ENCODE data around the gene AMPD1. TPM values are rescaled to one million over a fixed set of nuclear protein-coding genes. Genes with fewer than 3 reads are reported as not detected.

Gene AMPD1
- total RNA-seq, 2 experiments from 2014 or later, result not detected

DNA sequence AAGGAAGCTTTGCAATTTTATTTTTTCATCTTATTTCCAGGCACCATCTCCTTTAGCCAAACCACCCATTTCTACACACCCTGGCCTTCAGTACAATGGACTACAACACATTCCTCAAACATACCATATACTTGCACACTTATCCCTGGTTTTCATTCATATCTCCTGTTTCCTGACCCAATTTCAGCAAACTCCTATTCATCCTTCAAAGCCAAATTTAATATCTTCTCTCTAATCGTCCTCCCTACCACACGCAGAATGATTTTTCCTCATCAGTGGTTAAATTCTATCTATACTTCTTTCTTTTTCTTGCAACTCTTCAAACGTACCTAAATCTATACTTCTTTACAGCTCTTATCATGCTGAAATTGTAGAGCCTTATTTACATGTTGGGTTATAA, 28.4 kb downstream of the AMPD1 start:
- DNase-seq, result no peak
- Mint-ChIP-seq H3K4me1 (peaks cover 10% of the 10 kb centered on the region), H3K36me3 (ENCODE audit: low read depth) (no peaks in the 10 kb centered on the region), H3K27me3 (peaks cover 16% of the 10 kb centered on the region), H3K9me3 (no peaks in the 10 kb centered on the region), H3K4me3 (no peak overlapping the region), H3K27ac (no peak overlapping the region)
- POLR2A ChIA-PET, result no interaction called here
- CTCF ChIA-PET, result no interaction called here

DNA sequence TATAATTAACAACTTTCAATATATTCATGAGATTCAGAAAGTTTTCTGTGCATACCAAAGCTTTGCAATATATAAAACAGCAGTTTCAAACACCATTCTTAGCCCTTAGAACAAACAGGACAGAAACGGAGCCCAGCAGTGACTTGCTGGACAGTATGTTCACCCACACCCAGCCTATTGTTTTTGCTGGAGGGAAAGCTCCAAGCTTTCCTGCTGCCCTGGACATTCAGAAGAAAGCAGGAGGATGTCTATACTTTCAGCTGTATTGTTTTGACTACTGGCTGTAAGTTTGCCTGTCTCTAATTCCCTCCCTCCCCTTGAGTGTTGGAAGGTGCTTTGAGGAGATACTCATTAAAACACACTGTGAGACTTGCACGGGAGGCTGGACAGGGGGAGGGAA, 35.1 kb downstream of the AMPD1 start:
- no peaks in the 10 kb centered on the region for H3K9me3 Mint-ChIP-seq
- DNase-seq, result no peak
- ChIA-PET POLR2A (interaction anchor here (1.1 kb wide), 1 partner anchor 9 kb away, joined by 3 read pairs; no protein-coding TSS in a partner anchor), CTCF (interaction anchor here (1.6 kb wide), 1 partner anchor 9 kb away, joined by 6 read pairs; the partner anchor contains the start of gene DENND2C)
- H3K4me3 Mint-ChIP-seq, result no peak overlapping the region
- H3K27ac Mint-ChIP-seq, result no peak overlapping the region
- no peaks in the 10 kb centered on the region for H3K36me3 Mint-ChIP-seq (ENCODE audit: low read depth)
- H3K27me3 Mint-ChIP-seq, result peaks cover 27% of the 10 kb centered on the region
- H3K4me1 Mint-ChIP-seq, result no peaks in the 10 kb centered on the region

DNA sequence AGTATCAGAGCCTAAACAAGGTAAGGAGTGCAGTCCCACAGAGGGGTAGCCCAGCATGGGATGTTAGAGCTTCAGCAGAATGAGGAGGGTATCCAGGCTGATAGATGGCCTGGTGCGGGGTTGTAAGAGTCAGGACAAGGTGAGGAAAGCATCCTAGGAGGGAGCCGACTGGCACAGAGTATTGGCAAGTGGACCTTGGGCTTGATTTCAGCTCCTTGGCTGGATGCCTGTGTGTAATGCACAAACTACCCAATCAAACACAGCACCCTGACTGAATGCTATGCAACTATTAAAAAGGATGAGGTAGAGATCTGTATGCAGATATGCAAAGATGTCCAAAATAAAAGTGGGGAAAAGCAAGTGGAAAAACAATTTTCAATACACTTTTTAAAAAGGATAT, 43.5 kb downstream of the AMPD1 start:
- CTCF ChIA-PET, result no interaction called here
- H3K27ac Mint-ChIP-seq, result no peak overlapping the region
- POLR2A ChIA-PET, result no interaction called here
- no peak overlapping the region for H3K4me3 Mint-ChIP-seq
- H3K9me3 Mint-ChIP-seq, result no peaks in the 10 kb centered on the region
- H3K27me3 Mint-ChIP-seq, result no peaks in the 10 kb centered on the region
- no peaks in the 10 kb centered on the region for H3K4me1 Mint-ChIP-seq
- no peak for DNase-seq
- no peaks in the 10 kb centered on the region for H3K36me3 Mint-ChIP-seq (ENCODE audit: low read depth)

DNA sequence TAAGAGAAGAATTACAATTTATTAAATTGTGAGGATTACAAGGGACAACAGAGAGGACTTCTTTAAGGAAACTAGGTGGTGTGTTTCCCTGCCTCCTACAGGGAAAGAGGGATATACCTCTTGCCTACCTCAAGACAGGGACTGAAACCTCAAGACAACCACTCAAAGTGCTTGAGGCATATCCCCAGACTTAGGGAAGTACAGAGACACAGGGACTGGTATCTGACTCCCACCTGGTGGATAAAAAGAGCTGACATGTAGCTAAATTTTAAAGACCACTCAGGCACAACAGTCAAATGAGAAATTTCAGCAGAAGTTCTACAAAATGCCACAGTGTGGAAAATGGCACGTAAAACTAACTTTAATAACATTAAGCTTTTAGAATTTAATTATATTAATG, 46.8 kb downstream of the AMPD1 start:
- Mint-ChIP-seq H3K27ac (no peak overlapping the region), H3K36me3 (ENCODE audit: low read depth) (no peaks in the 10 kb centered on the region), H3K4me3 (no peak overlapping the region), H3K27me3 (peaks cover 2% of the 10 kb centered on the region), H3K9me3 (no peaks in the 10 kb centered on the region), H3K4me1 (no peaks in the 10 kb centered on the region)
- ChIA-PET CTCF (interaction anchor here (1.6 kb wide), 1 partner anchor 20 kb away, joined by 4 read pairs; no protein-coding TSS in a partner anchor), POLR2A (no interaction called here)
- no peak for DNase-seq

DNA sequence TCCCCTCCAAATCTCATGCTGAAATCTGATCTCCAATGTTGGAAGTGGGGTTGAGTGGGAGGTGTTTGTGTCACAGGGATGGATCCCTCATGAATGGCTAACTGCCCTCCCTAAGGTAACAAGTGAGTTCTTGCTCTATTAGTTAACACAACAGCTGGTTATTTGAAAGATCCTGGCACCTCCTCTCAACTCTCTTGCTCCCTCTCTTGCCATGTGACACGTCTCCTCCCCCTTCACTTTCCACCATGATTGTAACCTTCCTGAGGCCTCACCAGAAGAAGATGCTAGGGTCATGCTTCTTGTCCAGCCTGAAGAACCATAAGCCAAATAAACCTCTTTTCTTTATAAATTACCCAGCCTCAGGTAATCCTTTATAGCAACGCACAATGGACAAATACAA, 54.0 kb downstream of the AMPD1 start:
- CTCF ChIA-PET, result no interaction called here
- H3K36me3 Mint-ChIP-seq (ENCODE audit: low read depth), result no peaks in the 10 kb centered on the region
- POLR2A ChIA-PET, result no interaction called here
- DNase-seq, result no peak
- H3K4me3 Mint-ChIP-seq, result no peak overlapping the region
- H3K27me3 Mint-ChIP-seq, result peaks cover 25% of the 10 kb centered on the region
- H3K9me3 Mint-ChIP-seq, result no peaks in the 10 kb centered on the region
- H3K27ac Mint-ChIP-seq, result no peak overlapping the region
- no peaks in the 10 kb centered on the region for H3K4me1 Mint-ChIP-seq

DNA sequence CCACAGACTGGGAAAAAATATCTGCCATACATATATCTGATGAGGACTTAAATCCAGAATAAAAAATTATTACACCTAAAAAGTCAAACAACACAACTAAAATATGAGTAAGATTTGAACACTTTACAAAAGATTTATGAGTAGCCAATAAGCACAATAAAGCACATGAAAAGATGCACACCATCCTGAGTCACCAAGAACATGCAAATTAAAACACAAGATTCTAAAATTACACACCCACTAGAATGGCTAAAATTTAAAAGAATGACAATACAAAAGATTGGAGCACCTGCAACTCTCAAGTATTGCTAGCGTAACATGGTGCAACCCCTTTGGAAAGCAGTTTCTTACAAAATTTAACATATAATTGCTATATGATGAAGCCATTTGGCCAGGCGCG, 56.4 kb downstream of the AMPD1 start:
- no peak overlapping the region for H3K4me3 Mint-ChIP-seq
- CTCF ChIA-PET, result interaction anchor here (0.7 kb wide), 1 partner anchor 207 kb away, joined by 3 read pairs; no protein-coding TSS in a partner anchor

DNA sequence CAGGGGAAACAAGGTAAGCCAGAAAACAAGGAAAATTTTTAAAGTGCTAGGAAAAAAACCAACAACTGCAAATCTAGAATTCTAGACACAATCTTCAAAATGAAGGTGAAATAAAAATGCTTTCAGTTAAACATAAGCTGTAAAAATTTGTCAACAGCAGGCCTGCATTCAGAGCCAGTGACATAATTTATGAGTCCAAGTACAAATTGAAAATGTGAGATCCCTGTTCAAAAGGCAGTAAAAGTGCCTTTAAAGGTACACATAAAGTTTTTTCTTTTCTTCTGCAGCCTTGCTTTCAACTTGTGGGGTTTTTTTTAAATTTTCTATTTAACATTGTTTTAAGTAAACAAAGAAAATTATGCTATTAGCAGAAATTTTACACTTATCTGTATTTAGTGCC, 62.9 kb downstream of the AMPD1 start:
- Mint-ChIP-seq H3K27ac (no peak overlapping the region), H3K36me3 (ENCODE audit: low read depth) (no peaks in the 10 kb centered on the region), H3K4me1 (no peaks in the 10 kb centered on the region), H3K27me3 (peaks cover 19% of the 10 kb centered on the region), H3K4me3 (no peak overlapping the region), H3K9me3 (peaks cover 1% of the 10 kb centered on the region)
- CTCF ChIA-PET, result no interaction called here
- no peak for DNase-seq
- POLR2A ChIA-PET, result no interaction called here

More for the DNA sequence above, 56.4 kb downstream of the AMPD1 start:
- Mint-ChIP-seq H3K9me3 (no peaks in the 10 kb centered on the region), H3K4me1 (no peaks in the 10 kb centered on the region), H3K27ac (no peak overlapping the region), H3K36me3 (ENCODE audit: low read depth) (no peaks in the 10 kb centered on the region), H3K27me3 (peaks cover 32% of the 10 kb centered on the region)
- POLR2A ChIA-PET, result no interaction called here
- DNase-seq, result no peak

DNA sequence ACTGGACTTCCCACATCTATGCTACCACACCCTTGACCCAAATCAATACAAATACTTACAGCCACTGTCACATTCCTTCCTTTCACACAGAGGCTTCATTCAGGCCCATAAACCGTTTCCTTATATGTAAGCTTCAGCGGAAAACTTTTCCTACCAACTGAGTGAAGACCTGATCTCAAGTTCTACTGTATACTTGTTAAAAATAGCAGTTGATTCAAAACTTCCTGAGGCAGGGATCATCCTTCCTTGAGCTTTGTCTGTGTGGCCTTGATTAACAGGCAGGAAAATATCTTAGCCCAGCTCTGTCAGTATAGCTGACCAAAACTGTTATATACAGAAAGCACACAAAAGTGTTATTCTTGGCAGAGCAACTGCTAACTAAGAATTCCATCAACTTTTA, 68.2 kb downstream of the AMPD1 start:
- Mint-ChIP-seq H3K27ac (no peak overlapping the region), H3K4me3 (no peak overlapping the region), H3K4me1 (no peaks in the 10 kb centered on the region), H3K9me3 (peaks cover 1% of the 10 kb centered on the region), H3K27me3 (peaks cover 11% of the 10 kb centered on the region), H3K36me3 (ENCODE audit: low read depth) (no peaks in the 10 kb centered on the region)
- POLR2A ChIA-PET, result no interaction called here
- CTCF ChIA-PET, result no interaction called here
- no peak for DNase-seq

DNA sequence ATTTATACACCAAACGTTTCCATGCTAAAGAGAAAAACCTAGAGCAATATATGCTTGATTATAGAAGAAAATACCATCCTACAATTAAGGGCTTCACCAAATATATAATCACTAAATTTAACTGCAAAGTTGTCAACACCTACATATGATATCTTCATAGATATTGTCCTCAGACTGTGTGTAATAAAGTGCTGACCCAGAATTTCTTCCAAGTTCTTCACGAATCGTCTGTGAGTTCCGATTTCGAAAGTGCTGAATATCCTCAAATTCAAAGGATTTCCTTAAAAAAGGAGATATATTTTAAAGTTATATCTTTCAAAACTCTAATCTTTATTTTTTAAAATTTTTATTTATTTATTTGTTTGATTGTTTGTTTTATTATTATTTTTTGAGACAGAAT, 72.0 kb downstream of the AMPD1 start:
- H3K27me3 Mint-ChIP-seq, result peaks cover 15% of the 10 kb centered on the region
- no peaks in the 10 kb centered on the region for H3K4me1 Mint-ChIP-seq
- no peaks in the 10 kb centered on the region for H3K36me3 Mint-ChIP-seq (ENCODE audit: low read depth)
- H3K9me3 Mint-ChIP-seq, result no peaks in the 10 kb centered on the region
- no peak for DNase-seq
- H3K27ac Mint-ChIP-seq, result no peak overlapping the region
- CTCF ChIA-PET, result interaction anchor here (1.1 kb wide), 1 partner anchor 341 kb away, joined by 4 read pairs; no protein-coding TSS in a partner anchor
- POLR2A ChIA-PET, result no interaction called here
- no peak overlapping the region for H3K4me3 Mint-ChIP-seq

Other genes starting within 250 kb of the AMPD1 start
- gene TRIM33, start 184.3 kb downstream of the AMPD1 start, total RNA-seq, result 10 to 100 TPM; 36.0 to 36.5 TPM
- 10 to 100 TPM; 45.0 to 45.5 TPM for gene BCAS2, start 113.9 kb downstream of the AMPD1 start, total RNA-seq
- under 1 TPM; 0.43 to 0.83 TPM for gene DENND2C, start 25.5 kb downstream of the AMPD1 start, total RNA-seq
- gene NRAS, start 21.2 kb upstream of the AMPD1 start, total RNA-seq, result 10 to 100 TPM; 53.4 to 54.1 TPM
- 100 to 1,000 TPM; 407 to 411 TPM for gene CSDE1, start 62.4 kb upstream of the AMPD1 start, total RNA-seq
- 10 to 100 TPM; 59.4 to 68.5 TPM for gene SIKE1, start 85.1 kb upstream of the AMPD1 start, total RNA-seq
- not detected for gene SYCP1, start 159.3 kb upstream of the AMPD1 start, total RNA-seq